ENCODE measurements around the gene SLC4A3. TPM values are rescaled to one million over a fixed set of nuclear protein-coding genes. Genes with fewer than 3 reads are reported as not detected.
A peak's percentile ranks its signal among the peaks of the same experiment; 100 is the strongest.

The SLC4A3 gene
- total and polyA plus RNA-seq, 2 of the 13 experiments (the other 11 are each of a cell fraction or from before 2014, with no cell fraction given), result 0.18 to 0.95 TPM

DNA sequence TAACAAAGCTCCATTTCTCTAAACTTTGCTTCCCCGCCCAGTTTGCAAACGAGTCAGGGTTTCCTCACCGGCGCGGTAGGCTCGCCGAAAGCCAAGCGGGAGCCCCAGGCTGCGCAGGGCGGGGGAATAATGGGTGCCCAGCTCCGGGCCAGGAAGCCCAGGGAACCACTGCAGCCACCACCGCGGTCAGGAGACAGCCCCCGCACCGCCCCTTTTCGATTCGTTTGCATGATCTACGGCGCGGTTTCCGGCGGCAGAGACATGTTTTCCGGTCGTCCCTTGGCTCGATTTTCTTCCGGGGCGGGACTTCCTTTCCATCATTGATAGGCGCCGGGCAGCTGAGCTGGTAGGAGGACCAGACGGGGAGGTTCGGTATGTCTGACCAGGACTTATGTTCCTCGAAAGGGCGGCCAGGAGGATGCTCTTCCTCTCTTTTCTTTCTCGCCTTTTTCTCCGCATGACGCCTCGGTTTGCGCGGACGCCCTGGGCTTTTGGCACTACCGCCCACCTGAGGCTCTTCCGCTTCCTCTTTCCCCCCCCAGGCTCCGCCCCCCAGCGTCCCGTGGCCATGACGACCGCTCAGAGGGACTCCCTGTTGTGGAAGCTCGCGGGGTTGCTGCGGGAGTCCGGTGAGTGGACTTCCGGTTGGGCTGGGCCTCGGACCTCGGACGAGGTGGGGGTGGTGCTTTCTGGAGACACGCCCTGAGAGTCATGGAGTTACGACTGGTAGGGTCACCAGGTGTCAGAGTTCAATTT is 29.7 kb upstream of the SLC4A3 start, which contains the start of gene STK11IP (continued):
- TF ChIP-seq ZGPAT (CRISPR knock-in tag; IDR thresholded peaks at IDR 0.05) (peak; percentile 91), ZFP37 (CRISPR knock-in tag; IDR thresholded peaks at IDR 0.05; ENCODE audit: borderline replicate concordance) (no peak), ZNF768 (CRISPR knock-in tag; IDR thresholded peaks at IDR 0.05) (peak; percentile 79), ZNF883 (CRISPR knock-in tag; IDR thresholded peaks at IDR 0.05; ENCODE audit: not compliant biosample characterization) (peak; percentile 46), ZNF549 (CRISPR knock-in tag; IDR thresholded peaks at IDR 0.05) (no peak), ISX (CRISPR knock-in tag; conservative IDR thresholded peaks at IDR 0.05) (no peak), HMGXB4 (CRISPR knock-in tag; IDR thresholded peaks at IDR 0.05; ENCODE audit: borderline replicate concordance in 1 of 2, low read depth in 1 of 2) (peak; percentile 73 to 78)
- TF ChIP-seq, protein P1, sequence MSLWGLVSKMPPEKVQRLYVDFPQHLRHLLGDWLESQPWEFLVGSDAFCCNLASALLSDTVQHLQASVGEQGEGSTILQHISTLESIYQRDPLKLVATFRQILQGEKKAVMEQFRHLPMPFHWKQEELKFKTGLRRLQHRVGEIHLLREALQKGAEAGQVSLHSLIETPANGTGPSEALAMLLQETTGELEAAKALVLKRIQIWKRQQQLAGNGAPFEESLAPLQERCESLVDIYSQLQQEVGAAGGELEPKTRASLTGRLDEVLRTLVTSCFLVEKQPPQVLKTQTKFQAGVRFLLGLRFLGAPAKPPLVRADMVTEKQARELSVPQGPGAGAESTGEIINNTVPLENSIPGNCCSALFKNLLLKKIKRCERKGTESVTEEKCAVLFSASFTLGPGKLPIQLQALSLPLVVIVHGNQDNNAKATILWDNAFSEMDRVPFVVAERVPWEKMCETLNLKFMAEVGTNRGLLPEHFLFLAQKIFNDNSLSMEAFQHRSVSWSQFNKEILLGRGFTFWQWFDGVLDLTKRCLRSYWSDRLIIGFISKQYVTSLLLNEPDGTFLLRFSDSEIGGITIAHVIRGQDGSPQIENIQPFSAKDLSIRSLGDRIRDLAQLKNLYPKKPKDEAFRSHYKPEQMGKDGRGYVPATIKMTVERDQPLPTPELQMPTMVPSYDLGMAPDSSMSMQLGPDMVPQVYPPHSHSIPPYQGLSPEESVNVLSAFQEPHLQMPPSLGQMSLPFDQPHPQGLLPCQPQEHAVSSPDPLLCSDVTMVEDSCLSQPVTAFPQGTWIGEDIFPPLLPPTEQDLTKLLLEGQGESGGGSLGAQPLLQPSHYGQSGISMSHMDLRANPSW (CRISPR knock-in tag; IDR thresholded peaks at IDR 0.05; ENCODE audit: borderline replicate concordance), result peak; percentile 75; the same call in 1 of the 2 replicates
- TF ChIP-seq, protein P2, sequence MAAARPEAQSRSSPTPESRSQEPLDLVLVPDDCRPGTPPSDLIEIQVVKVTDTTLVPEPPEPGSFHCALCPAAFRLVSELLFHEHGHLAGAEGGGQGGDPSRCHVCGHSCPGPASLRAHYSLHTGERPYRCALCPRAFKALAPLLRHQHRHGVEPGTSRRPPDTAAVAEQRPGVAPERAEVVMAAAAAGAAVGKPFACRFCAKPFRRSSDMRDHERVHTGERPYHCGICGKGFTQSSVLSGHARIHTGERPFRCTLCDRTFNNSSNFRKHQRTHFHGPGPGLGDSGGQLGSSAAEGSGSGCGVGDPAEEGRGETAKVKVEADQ (CRISPR knock-in tag; IDR thresholded peaks at IDR 0.05; ENCODE audit: borderline replicate concordance), result peak; percentile 62
- TF ChIP-seq, protein P3, sequence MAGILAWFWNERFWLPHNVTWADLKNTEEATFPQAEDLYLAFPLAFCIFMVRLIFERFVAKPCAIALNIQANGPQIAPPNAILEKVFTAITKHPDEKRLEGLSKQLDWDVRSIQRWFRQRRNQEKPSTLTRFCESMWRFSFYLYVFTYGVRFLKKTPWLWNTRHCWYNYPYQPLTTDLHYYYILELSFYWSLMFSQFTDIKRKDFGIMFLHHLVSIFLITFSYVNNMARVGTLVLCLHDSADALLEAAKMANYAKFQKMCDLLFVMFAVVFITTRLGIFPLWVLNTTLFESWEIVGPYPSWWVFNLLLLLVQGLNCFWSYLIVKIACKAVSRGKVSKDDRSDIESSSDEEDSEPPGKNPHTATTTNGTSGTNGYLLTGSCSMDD (CRISPR knock-in tag; IDR thresholded peaks at IDR 0.05), result no peak
- TF ChIP-seq, protein P4, sequence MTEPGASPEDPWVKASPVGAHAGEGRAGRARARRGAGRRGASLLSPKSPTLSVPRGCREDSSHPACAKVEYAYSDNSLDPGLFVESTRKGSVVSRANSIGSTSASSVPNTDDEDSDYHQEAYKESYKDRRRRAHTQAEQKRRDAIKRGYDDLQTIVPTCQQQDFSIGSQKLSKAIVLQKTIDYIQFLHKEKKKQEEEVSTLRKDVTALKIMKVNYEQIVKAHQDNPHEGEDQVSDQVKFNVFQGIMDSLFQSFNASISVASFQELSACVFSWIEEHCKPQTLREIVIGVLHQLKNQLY (CRISPR knock-in tag; IDR thresholded peaks at IDR 0.05), result peak; percentile 49; the same call in 1 of the 2 replicates
- TF ChIP-seq, protein P5, sequence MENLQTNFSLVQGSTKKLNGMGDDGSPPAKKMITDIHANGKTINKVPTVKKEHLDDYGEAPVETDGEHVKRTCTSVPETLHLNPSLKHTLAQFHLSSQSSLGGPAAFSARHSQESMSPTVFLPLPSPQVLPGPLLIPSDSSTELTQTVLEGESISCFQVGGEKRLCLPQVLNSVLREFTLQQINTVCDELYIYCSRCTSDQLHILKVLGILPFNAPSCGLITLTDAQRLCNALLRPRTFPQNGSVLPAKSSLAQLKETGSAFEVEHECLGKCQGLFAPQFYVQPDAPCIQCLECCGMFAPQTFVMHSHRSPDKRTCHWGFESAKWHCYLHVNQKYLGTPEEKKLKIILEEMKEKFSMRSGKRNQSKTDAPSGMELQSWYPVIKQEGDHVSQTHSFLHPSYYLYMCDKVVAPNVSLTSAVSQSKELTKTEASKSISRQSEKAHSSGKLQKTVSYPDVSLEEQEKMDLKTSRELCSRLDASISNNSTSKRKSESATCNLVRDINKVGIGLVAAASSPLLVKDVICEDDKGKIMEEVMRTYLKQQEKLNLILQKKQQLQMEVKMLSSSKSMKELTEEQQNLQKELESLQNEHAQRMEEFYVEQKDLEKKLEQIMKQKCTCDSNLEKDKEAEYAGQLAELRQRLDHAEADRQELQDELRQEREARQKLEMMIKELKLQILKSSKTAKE (CRISPR knock-in tag; IDR thresholded peaks at IDR 0.05; ENCODE audit: borderline replicate concordance), result no peak
- TF ChIP-seq, protein P6, sequence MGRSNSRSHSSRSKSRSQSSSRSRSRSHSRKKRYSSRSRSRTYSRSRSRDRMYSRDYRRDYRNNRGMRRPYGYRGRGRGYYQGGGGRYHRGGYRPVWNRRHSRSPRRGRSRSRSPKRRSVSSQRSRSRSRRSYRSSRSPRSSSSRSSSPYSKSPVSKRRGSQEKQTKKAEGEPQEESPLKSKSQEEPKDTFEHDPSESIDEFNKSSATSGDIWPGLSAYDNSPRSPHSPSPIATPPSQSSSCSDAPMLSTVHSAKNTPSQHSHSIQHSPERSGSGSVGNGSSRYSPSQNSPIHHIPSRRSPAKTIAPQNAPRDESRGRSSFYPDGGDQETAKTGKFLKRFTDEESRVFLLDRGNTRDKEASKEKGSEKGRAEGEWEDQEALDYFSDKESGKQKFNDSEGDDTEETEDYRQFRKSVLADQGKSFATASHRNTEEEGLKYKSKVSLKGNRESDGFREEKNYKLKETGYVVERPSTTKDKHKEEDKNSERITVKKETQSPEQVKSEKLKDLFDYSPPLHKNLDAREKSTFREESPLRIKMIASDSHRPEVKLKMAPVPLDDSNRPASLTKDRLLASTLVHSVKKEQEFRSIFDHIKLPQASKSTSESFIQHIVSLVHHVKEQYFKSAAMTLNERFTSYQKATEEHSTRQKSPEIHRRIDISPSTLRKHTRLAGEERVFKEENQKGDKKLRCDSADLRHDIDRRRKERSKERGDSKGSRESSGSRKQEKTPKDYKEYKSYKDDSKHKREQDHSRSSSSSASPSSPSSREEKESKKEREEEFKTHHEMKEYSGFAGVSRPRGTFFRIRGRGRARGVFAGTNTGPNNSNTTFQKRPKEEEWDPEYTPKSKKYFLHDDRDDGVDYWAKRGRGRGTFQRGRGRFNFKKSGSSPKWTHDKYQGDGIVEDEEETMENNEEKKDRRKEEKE (IDR thresholded peaks at IDR 0.05), result no peak
